Hepatocyte (in vitro differentiated cells): ENCODE data around the gene MBIP. TPM values are rescaled to one million over a fixed set of nuclear protein-coding genes. Genes with fewer than 3 reads are reported as not detected.

Experiments used
- DNase-seq: peaks from one replicate; pipeline ENCODE4 v3.0.0-alpha.2; 2016; ENCODE audit warnings: low spot score
- H2AFZ ChIP-seq: fragments of 200-600 bp; sonication (generic); 2 replicates; pipeline ENCODE4 v1.6.0; 2016; ENCODE audit warnings: antibody characterized with exemption, mild to moderate bottlenecking
- H3K27ac ChIP-seq: fragments of 200-600 bp; sonication (generic); 2 replicates; pipeline ENCODE4 v1.5.1; 2016; ENCODE audit warnings: mild to moderate bottlenecking
- H3K27me3 ChIP-seq: fragments of 200-600 bp; sonication (generic); 2 replicates; pipeline ENCODE4 v1.6.1; 2016
- H3K36me3 ChIP-seq: fragments of 200-600 bp; sonication (generic); replicated peaks from 2 replicates; pipeline ENCODE4 v1.5.1; 2016; ENCODE audit warnings: low read depth; ENCODE audit not compliant: insufficient read depth
- H3K4me1 ChIP-seq: fragments of 200-600 bp; sonication (generic); 2 replicates; pipeline ENCODE4 v1.5.1; 2016; ENCODE audit warnings: mild to moderate bottlenecking, moderate library complexity; ENCODE audit not compliant: insufficient read depth
- H3K4me2 ChIP-seq: fragments of 200-600 bp; sonication (generic); 2 replicates; pipeline ENCODE4 v1.6.0; 2016
- H3K4me3 ChIP-seq: fragments of 200-600 bp; sonication (generic); 2 replicates; pipeline ENCODE4 v1.5.1; 2016; ENCODE audit warnings: mild to moderate bottlenecking
- H3K79me2 ChIP-seq: fragments of 200-600 bp; sonication (generic); 2 replicates; pipeline ENCODE4 v1.6.0; 2017; ENCODE audit warnings: mild to moderate bottlenecking
- H3K9me2 ChIP-seq: fragments of 200-600 bp; sonication (generic); replicated peaks from 2 replicates; pipeline ENCODE4 v1.6.0; 2017; ENCODE audit warnings: mild to moderate bottlenecking; ENCODE audit not compliant: insufficient read depth
- H3K9me3 ChIP-seq: fragments of 200-600 bp; sonication (generic); 2 replicates; pipeline ENCODE4 v1.5.1; 2016; ENCODE audit warnings: low read depth, mild to moderate bottlenecking
- H4K20me1 ChIP-seq: fragments of 200-600 bp; sonication (generic); 2 replicates; pipeline ENCODE4 v1.6.0; 2016; ENCODE audit warnings: mild to moderate bottlenecking; ENCODE audit not compliant: insufficient read depth, poor library complexity, severe bottlenecking
- EZH2 ChIP-seq: fragments of 200-600 bp; sonication (generic); IDR thresholded peaks from 2 replicates; pipeline ENCODE4 v1.6.1; 2016; ENCODE audit warnings: antibody characterized with exemption, mild to moderate bottlenecking, borderline replicate concordance
- EZH2phosphoT487 ChIP-seq: fragments of 200-600 bp; sonication (generic); IDR thresholded peaks from one replicate; pipeline ENCODE4 v1.6.1; 2018; ENCODE audit warnings: antibody characterized with exemption, mild to moderate bottlenecking, low read depth, moderate library complexity; ENCODE audit not compliant: unreplicated experiment, severe bottlenecking
- WGBS: methylation state at CpG from one replicate; pipeline ENCODE4 v1.1.6; 2016; ENCODE audit warnings: low lambda C conversion rate; ENCODE audit errors: missing lambda C conversion rate; 5-methylcytosine and 5-hydroxymethylcytosine counted together
- polyA plus RNA-seq: library from polyadenylated mRNA; unstranded; fragments of >200 nt; fragmentation: Nextera tagmentation; extraction: Ambion mirVana; gene quantifications from 2 replicates; pipeline ENCODE4 v1.2.1, GENCODE V29; 2016
- total RNA-seq: library from RNA; depleted of rRNA; stranded (reverse); fragments of >200 nt; gene quantifications from 2 replicates; pipeline ENCODE4 v1.2.3, GENCODE V29; 2014
- TF ChIP-seq, protein P1 (sequence below): fragments of 200-600 bp; sonication (generic); IDR thresholded peaks from 2 replicates; pipeline ENCODE4 v1.5.1; 2016; ENCODE audit warnings: antibody characterized with exemption, mild to moderate bottlenecking; ENCODE audit not compliant: poor library complexity

The MBIP gene
- total and polyA plus RNA-seq, 2 experiments from 2014 or later, result 27.8 to 28.4 TPM

GRCh38 chr14:36313898-36314297, 6.5 kb downstream of the MBIP start:
- H3K4me3 ChIP-seq, result no peak overlapping the region
- H3K4me2 ChIP-seq, result no peak overlapping the region
- no peak for DNase-seq
- no peak overlapping the region for H2AFZ ChIP-seq
- WGBS, result 86% methylated on average over 3 of the region's 3 CpGs
- peaks cover 11% of the 10 kb centered on the region for H3K4me1 ChIP-seq
- H3K79me2 ChIP-seq, result peaks cover 69% of the 10 kb centered on the region
- no peaks in the 10 kb centered on the region for H3K9me3 ChIP-seq
- H3K9me2 ChIP-seq, result no peaks in the 10 kb centered on the region
- no peak overlapping the region for H3K27ac ChIP-seq
- no peaks in the 10 kb centered on the region for H3K27me3 ChIP-seq
- peaks cover 42% of the 10 kb centered on the region for H4K20me1 ChIP-seq
- TF ChIP-seq, protein P1, sequence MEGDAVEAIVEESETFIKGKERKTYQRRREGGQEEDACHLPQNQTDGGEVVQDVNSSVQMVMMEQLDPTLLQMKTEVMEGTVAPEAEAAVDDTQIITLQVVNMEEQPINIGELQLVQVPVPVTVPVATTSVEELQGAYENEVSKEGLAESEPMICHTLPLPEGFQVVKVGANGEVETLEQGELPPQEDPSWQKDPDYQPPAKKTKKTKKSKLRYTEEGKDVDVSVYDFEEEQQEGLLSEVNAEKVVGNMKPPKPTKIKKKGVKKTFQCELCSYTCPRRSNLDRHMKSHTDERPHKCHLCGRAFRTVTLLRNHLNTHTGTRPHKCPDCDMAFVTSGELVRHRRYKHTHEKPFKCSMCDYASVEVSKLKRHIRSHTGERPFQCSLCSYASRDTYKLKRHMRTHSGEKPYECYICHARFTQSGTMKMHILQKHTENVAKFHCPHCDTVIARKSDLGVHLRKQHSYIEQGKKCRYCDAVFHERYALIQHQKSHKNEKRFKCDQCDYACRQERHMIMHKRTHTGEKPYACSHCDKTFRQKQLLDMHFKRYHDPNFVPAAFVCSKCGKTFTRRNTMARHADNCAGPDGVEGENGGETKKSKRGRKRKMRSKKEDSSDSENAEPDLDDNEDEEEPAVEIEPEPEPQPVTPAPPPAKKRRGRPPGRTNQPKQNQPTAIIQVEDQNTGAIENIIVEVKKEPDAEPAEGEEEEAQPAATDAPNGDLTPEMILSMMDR, result peak; percentile 23
- TF ChIP-seq EZH2phosphoT487, result no peak
- no peaks in the 10 kb centered on the region for H3K36me3 ChIP-seq

DNA sequence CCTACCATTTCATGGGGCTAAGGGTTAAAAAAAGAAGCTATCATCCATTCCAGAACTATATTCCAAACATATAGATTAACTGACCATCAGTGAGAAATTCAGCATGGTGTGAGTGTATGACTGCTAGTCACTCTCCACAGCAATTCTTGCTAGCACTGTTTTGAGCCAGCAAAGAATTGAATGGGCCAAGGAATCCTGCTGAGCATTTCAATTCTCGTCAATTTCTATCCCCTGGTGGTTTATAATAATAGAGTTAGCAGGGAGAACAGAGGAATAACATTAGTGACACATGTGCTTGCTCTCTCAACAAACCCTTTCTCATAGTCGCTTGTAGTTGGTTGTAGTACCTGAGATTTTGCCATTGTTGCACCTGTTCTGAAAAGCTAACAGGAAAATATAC, 7.2 kb downstream of the MBIP start:
- no peak overlapping the region for H2AFZ ChIP-seq
- peaks cover 5% of the 10 kb centered on the region for H3K4me1 ChIP-seq
- no peaks in the 10 kb centered on the region for H3K9me2 ChIP-seq
- 92% methylated on average over 2 of the region's 2 CpGs for WGBS
- no peak overlapping the region for H3K4me3 ChIP-seq
- TF ChIP-seq EZH2, result no peak
- TF ChIP-seq, protein P1, result no peak
- TF ChIP-seq EZH2phosphoT487, result no peak
- H3K9me3 ChIP-seq, result no peaks in the 10 kb centered on the region
- no peak overlapping the region for H3K4me2 ChIP-seq
- no peaks in the 10 kb centered on the region for H3K36me3 ChIP-seq
- H3K79me2 ChIP-seq, result peaks cover 62% of the 10 kb centered on the region
- peaks cover 35% of the 10 kb centered on the region for H4K20me1 ChIP-seq
- H3K27ac ChIP-seq, result no peak overlapping the region
- DNase-seq, result no peak
- no peaks in the 10 kb centered on the region for H3K27me3 ChIP-seq

DNA sequence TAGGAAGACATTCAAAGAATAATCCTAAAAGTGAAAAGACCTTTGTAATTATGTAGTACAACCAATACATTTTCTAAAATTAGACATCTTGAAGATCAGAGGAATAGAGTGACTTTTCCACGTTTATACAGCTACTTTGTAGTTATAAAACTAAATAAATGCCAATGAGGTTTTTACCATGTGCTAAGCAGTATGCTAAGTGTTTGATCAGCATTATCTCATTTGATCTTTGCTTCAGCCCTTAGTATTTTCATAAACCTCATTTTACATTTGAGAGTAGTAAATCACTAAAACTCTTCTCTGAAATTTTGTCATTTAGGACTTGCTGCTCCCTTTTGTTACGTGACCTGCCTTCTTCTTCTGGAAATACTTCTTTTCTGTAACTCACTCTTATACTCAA, 13.6 kb downstream of the MBIP start:
- H4K20me1 ChIP-seq, result no peaks in the 10 kb centered on the region
- H3K27me3 ChIP-seq, result no peaks in the 10 kb centered on the region
- no peaks in the 10 kb centered on the region for H3K4me1 ChIP-seq
- 90% methylated on average over 2 of the region's 2 CpGs for WGBS
- no peak for TF ChIP-seq EZH2phosphoT487
- TF ChIP-seq, protein P1, result no peak
- no peak for TF ChIP-seq EZH2
- no peaks in the 10 kb centered on the region for H3K79me2 ChIP-seq
- H3K4me2 ChIP-seq, result no peak overlapping the region
- H3K27ac ChIP-seq, result no peak overlapping the region
- H3K36me3 ChIP-seq, result no peaks in the 10 kb centered on the region
- H3K9me2 ChIP-seq, result no peaks in the 10 kb centered on the region
- H3K4me3 ChIP-seq, result no peak overlapping the region
- no peak for DNase-seq
- no peaks in the 10 kb centered on the region for H3K9me3 ChIP-seq
- no peak overlapping the region for H2AFZ ChIP-seq

DNA sequence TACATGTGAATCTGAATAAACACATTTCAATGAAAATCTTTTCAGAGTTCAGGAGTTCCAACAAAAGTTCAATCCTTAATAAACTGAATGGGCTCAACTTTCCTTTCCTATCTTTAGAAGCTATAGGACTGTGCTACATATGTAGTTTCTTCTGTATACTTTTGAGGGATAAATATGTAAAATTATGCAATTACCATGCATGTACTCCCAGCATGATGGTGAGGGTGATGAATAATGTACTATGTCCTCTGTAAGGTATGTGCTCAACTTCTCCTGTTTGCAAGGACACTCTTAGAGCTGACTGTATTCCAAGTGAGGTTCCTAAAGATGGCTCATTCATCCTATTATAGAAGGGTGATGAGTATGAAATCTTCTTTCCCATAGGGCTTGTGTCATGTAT, 15.5 kb downstream of the MBIP start:
- no peak for DNase-seq
- Histone ChIP-seq H3K36me3 (no peaks in the 10 kb centered on the region), H3K27me3 (no peaks in the 10 kb centered on the region)

More for the DNA sequence above, 15.5 kb downstream of the MBIP start:
- Histone ChIP-seq H3K27ac (no peak overlapping the region), H4K20me1 (no peaks in the 10 kb centered on the region), H3K4me3 (no peak overlapping the region), H3K79me2 (no peaks in the 10 kb centered on the region), H3K4me1 (no peaks in the 10 kb centered on the region), H3K4me2 (no peak overlapping the region), H3K9me3 (no peaks in the 10 kb centered on the region), H2AFZ (no peak overlapping the region), H3K9me2 (no peaks in the 10 kb centered on the region)
- TF ChIP-seq EZH2, result no peak
- TF ChIP-seq, protein P1, result no peak
- TF ChIP-seq EZH2phosphoT487, result no peak
